ENCODE measurements around the gene PLCH2.

Gene PLCH2

DNA sequence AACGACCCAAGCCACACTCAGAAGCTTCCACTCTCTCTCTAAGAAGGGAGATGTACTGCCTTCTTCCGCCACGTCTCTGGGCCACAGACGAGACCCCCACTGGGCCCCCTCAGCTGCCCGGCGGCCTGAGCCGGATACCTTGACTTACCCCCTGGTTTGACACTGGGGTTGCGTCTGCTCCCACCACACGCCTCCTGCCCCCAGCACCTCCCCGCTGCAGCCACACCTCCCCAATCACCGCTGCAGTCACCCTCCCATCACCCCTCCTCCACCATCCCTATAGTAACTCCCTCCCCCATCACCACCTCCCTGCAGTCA, 39.6 kb downstream of the PLCH2 start:
- peaks cover 26% of the 10 kb centered on the region for H3K36me3 Mint-ChIP-seq (ENCODE audit: low read depth)
- H3K27me3 Mint-ChIP-seq (ENCODE audit: low read depth): no peaks in the 10 kb centered on the region
- H3K4me1 Mint-ChIP-seq: peaks cover 5% of the 10 kb centered on the region
- H3K27ac Mint-ChIP-seq: no peak overlapping the region
- no peaks in the 10 kb centered on the region for H3K9me3 Mint-ChIP-seq
- TF ChIP-seq, protein P1, sequence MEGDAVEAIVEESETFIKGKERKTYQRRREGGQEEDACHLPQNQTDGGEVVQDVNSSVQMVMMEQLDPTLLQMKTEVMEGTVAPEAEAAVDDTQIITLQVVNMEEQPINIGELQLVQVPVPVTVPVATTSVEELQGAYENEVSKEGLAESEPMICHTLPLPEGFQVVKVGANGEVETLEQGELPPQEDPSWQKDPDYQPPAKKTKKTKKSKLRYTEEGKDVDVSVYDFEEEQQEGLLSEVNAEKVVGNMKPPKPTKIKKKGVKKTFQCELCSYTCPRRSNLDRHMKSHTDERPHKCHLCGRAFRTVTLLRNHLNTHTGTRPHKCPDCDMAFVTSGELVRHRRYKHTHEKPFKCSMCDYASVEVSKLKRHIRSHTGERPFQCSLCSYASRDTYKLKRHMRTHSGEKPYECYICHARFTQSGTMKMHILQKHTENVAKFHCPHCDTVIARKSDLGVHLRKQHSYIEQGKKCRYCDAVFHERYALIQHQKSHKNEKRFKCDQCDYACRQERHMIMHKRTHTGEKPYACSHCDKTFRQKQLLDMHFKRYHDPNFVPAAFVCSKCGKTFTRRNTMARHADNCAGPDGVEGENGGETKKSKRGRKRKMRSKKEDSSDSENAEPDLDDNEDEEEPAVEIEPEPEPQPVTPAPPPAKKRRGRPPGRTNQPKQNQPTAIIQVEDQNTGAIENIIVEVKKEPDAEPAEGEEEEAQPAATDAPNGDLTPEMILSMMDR (IDR thresholded peaks at IDR 0.05; ENCODE audit: unreplicated experiment in 3 of 3): no peak
- no peak overlapping the region for H3K4me3 Mint-ChIP-seq

DNA sequence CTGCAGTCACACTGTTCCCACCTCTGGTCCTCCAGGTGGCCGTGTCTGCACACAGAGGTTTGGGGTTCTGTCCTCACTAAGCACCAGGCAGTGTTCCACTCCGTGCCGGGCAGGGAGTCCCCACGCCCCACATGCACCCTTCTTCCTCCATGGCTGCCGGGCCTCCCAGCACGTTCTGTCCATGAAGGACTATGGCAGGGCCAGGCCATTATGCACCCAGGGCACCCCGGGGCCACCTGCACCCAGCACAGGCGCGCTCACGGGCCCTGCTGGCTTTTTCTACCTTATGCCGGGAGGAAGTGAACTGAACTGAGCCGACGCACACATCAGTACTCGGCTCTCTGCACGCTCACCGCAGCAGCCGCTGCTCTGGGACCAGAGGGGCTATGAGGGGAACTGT, 40.0 kb downstream of the PLCH2 start:
- H3K9me3 Mint-ChIP-seq: no peaks in the 10 kb centered on the region
- no peaks in the 10 kb centered on the region for H3K27me3 Mint-ChIP-seq (ENCODE audit: low read depth)
- TF ChIP-seq, protein P1 (IDR thresholded peaks at IDR 0.05; ENCODE audit: unreplicated experiment in 3 of 3): no peak
- no peak overlapping the region for H3K27ac Mint-ChIP-seq
- H3K4me3 Mint-ChIP-seq: no peak overlapping the region
- peaks cover 30% of the 10 kb centered on the region for H3K36me3 Mint-ChIP-seq (ENCODE audit: low read depth)
- H3K4me1 Mint-ChIP-seq: peaks cover 5% of the 10 kb centered on the region

DNA sequence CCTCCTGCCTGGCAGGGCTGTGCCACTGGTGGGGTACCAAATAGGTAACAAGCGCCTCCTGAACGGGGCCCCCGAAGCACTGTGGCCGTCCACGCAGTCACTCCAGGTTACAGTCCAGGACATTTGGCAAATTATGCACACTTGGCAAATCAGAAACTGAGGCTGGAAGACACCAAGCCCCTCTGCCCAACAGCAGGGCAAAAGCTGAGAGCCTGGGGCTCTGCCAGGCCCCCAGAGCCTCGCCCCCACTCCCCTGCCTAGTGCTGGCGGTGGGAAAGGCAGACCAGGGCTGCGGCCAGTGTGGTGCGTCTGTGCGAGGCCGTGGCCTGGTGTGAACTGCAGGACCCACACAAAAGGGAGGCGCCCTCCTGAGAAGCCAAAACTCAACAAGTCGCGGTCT, 40.9 kb downstream of the PLCH2 start:
- H3K36me3 Mint-ChIP-seq (ENCODE audit: low read depth): peaks cover 30% of the 10 kb centered on the region
- no peak overlapping the region for H3K27ac Mint-ChIP-seq
- no peaks in the 10 kb centered on the region for H3K4me1 Mint-ChIP-seq
- TF ChIP-seq, protein P1 (IDR thresholded peaks at IDR 0.05; ENCODE audit: unreplicated experiment in 3 of 3): no peak
- H3K27me3 Mint-ChIP-seq (ENCODE audit: low read depth): no peaks in the 10 kb centered on the region
- no peaks in the 10 kb centered on the region for H3K9me3 Mint-ChIP-seq
- H3K4me3 Mint-ChIP-seq: no peak overlapping the region

DNA sequence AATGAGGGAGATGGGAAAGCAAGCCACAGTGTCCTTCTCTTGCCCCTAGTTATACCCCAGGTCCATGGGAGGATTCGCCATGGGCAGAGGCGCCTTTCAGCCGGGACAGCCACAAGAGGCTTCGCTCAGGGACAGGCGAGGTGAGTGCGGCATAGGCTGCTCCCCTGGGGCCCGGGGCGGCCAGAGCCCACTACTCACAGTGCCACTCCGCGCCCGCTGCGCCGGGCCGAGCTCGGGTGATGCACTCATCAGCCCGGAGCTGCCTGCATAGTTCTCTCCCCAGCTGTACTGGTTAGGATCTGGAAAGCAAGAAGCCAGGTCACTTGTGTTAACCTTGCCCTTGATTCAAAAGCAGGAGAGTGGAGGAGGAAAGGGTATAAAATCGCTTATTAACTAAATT, 41.9 kb downstream of the PLCH2 start:
- Mint-ChIP-seq H3K4me1 (peaks cover 6% of the 10 kb centered on the region), H3K27ac (no peak overlapping the region), H3K27me3 (ENCODE audit: low read depth) (no peaks in the 10 kb centered on the region), H3K4me3 (no peak overlapping the region), H3K36me3 (ENCODE audit: low read depth) (peaks cover 36% of the 10 kb centered on the region), H3K9me3 (no peaks in the 10 kb centered on the region)
- TF ChIP-seq, protein P1 (IDR thresholded peaks at IDR 0.05; ENCODE audit: unreplicated experiment in 3 of 3): no peak

DNA sequence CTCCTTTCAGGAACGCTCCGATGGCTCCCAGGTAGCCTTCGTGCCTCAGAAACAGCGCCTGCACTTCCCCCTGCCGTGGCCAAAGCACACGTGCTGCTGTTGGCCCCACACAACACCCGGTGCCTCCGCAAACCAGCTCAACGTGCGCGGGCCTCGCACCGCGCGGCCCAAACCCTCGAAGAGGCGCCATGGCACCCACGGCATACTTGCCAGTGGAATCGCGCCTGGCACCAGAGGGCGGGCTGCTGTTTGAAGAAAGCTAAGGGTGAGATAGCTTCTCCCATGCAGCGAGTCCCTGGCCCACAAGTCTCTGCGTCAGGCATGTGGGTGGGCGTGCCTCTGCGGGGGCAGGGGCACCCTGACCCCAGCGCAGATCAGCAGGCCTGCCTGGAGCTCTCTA, 42.4 kb downstream of the PLCH2 start:
- TF ChIP-seq, protein P1 (IDR thresholded peaks at IDR 0.05; ENCODE audit: unreplicated experiment in 3 of 3): no peak
- peaks cover 36% of the 10 kb centered on the region for H3K36me3 Mint-ChIP-seq (ENCODE audit: low read depth)
- no peaks in the 10 kb centered on the region for H3K9me3 Mint-ChIP-seq
- no peak overlapping the region for H3K27ac Mint-ChIP-seq
- peaks cover 6% of the 10 kb centered on the region for H3K4me1 Mint-ChIP-seq
- no peaks in the 10 kb centered on the region for H3K27me3 Mint-ChIP-seq (ENCODE audit: low read depth)
- H3K4me3 Mint-ChIP-seq: no peak overlapping the region

DNA sequence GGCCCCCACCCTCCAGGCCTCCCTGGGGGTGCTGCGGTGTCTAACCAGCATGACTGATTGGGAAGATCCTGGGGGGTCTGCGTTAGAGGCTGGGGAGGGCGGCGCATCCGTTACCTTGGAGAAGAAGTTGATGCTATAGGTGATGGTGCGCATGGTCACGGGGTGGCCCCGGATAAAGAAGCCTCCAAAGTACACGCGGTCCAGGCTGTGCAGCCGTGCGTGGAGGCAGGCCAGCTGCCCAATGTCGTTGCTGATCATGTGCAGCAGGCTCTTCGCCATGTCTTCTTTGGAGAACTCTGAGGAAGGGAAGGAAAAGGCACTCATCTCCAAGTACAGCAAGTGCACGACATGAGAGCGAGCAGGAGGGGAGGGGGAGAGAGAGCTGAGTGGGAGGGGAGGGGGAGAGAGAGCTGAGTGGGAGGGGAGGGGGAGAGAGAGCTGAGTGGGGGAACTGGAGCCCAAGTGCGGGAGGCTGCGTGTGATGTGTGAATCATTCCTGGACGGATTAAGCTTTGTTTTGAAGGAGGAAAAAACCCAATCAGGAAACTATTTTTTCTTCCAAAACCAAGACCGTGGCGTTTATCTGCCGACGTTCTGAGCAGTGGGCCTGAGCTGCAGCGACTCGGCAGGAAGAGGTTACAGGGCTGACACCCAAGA, 43.1 kb downstream of the PLCH2 start:
- TF ChIP-seq, protein P1 (IDR thresholded peaks at IDR 0.05; ENCODE audit: unreplicated experiment in 3 of 3): no peak
- H3K9me3 Mint-ChIP-seq: no peaks in the 10 kb centered on the region
- no peak overlapping the region for H3K27ac Mint-ChIP-seq
- peaks cover 36% of the 10 kb centered on the region for H3K36me3 Mint-ChIP-seq (ENCODE audit: low read depth)
- no peak overlapping the region for H3K4me3 Mint-ChIP-seq
- H3K4me1 Mint-ChIP-seq: peaks cover 11% of the 10 kb centered on the region
- no peaks in the 10 kb centered on the region for H3K27me3 Mint-ChIP-seq (ENCODE audit: low read depth)

All from nephron (organoid).